ENCODE results near the gene MPHOSPH9.
"Not testable (repeated sequence)": the region's sequence is repeated elsewhere in the genome, so short reads cannot be mapped to it uniquely, and the experiment has no call there.

Gene MPHOSPH9

DNA sequence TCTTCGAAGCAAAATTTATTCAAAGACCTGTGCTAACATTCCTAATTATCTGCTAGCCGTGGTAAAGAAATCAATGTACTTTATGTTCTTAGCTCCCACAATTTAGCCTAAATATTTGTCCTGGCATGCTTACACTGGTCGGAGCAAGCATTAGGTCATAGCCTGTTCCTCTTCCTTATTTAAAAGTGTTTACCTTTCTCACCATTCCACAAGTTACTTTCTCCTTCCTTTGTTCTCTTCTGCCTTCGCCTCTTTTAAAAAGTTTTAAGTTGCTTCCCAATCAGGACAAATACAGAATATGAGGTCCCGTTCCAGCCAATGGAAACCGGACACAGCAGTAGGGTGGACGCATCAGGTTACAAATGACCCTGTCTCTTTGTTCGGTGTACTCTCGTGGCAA is 27.1 kb upstream of the MPHOSPH9 start:
- no peak for DNase-seq (ENCODE audit: low read depth)

DNA sequence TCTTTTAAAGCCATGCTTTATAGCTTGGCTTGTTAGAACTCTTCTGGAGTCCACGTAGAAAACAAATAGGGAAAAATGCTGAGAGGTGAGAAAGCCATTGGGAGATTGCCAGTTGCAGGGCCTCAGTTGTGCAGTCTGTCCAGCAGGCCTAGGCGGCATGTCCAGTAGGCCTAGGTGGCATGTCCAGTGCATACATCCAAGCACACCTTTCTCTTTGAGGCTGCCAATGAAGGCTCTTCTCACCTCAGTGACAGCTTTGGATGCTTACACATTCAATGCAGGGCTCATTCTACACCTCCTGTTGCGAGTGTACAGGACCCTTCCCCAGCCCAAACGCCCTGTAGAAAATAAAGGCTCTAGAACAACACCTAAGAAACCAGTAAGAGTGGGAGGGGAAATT is 25.7 kb upstream of the MPHOSPH9 start:
- DNase-seq (ENCODE audit: low read depth) = no peak

DNA sequence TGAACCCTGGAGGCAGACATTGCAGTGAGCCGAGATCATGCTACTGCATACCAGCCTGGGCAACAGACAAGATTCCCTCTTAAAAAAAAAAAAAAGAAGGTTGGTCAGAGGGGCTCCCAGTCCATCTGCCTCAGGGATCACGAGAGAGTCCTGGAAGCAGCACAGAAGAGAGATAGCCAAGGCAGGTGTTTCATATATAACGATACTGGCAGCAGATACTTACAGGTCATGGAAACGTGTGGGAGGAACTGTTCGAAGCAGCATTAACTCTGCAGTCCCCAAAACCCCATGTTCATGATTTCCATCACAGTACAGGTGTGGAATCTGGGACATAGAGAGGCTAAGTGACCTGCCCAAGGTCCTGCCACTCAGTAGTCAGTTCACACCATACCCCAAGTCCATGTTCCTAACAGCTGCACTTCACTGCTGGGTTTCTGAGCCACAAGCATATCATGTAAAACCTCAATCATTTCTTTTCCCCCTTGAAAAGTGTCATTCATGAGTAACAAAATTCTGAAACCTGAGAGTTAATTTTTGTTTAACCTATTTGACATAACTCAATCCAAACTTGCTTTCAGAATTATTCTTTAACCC is 22.0 kb upstream of the MPHOSPH9 start:
- DNase-seq (ENCODE audit: low read depth) = no peak

DNA sequence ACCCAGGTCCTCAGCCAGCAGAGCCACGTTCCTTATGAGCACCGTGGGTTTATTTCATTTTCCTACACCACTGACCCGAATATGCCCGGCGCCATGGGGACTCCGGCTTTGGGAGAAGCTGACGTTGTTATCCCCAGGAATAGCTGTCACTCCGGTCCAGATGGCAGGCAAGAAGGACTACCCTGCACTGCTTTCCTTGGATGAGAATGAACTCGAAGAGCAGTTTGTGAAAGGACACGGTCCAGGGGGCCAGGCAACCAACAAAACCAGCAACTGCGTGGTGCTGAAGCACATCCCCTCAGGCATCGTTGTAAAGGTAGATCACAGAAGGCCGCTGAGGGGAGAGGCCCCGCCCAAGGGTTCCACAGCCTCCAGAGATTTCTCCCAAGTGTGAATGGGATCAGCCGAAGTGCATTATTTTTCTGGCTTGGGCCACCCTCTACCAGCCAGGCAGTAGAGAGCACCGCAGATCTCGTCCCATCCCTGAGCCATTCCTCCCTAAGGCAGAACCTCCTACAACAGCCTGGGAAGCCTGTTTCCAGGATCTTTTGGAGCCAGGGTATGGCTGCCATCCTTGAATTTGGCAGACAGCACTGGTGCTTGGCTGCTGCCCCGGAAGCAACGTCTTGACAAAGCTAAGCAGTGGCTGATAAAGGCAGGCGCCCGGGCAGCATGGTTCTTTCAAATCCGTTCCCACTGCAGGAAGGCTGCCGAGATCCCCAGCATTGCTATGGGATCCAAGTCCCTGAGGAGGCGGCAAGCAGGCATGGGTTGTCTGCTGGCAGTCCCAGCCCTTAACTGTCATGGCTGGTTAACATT is 20.9 kb upstream of the MPHOSPH9 start:
- no peak for DNase-seq (ENCODE audit: low read depth)

DNA sequence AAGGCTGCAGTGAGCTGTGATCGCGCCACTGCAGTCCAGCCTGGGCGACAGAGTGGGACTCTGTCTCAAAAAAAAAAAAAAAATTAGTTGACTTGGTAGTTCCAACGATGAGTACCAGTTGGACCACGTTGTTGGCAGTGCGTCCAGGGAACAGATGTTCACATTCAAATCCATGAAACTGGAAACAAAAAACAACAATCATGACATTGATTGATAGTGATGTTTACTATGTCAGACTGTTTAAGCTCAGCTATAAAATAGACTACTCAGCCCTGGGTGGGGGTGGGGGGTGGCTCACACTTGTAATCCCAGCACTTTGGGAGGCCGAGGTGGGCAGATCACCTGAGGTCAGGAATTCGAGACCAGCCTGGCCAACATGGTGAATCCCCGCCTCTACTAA is 19.4 kb upstream of the MPHOSPH9 start:
- DNase-seq (ENCODE audit: low read depth) = not testable (repeated sequence)

DNA sequence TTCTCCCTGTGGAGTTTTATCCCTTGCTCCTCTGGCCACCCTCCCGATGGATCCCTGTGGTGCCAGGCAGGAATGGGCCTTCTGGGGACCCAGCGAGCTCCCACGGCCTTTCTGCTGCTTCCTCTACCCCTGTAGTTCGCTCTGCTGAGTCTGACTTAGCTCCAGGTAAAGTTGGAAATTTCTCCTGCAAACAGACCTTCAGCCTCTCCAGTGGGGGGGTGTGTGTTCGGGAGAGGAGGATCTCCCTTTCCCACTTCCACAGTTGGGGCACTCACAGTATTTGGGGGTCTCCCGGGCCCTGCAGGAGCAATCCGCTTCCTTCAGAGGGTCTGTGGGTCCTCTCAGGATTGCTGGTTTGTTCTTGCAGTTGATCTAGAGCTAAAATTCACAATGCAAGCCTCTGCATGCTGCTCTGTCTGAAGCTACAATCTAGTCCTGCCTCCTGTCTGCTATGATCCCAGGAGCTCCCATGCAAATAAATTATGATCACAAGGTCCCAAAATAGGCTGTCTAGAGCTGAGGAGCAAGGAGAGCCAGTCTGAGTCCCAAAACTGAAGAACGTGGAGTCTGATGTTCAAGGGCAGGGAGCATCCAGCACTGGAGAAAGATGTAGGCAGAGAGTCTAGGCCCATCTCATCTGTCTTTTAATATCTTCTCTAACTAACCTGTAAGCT is 18.6 kb upstream of the MPHOSPH9 start:
- no peak for DNase-seq (ENCODE audit: low read depth)

DNA sequence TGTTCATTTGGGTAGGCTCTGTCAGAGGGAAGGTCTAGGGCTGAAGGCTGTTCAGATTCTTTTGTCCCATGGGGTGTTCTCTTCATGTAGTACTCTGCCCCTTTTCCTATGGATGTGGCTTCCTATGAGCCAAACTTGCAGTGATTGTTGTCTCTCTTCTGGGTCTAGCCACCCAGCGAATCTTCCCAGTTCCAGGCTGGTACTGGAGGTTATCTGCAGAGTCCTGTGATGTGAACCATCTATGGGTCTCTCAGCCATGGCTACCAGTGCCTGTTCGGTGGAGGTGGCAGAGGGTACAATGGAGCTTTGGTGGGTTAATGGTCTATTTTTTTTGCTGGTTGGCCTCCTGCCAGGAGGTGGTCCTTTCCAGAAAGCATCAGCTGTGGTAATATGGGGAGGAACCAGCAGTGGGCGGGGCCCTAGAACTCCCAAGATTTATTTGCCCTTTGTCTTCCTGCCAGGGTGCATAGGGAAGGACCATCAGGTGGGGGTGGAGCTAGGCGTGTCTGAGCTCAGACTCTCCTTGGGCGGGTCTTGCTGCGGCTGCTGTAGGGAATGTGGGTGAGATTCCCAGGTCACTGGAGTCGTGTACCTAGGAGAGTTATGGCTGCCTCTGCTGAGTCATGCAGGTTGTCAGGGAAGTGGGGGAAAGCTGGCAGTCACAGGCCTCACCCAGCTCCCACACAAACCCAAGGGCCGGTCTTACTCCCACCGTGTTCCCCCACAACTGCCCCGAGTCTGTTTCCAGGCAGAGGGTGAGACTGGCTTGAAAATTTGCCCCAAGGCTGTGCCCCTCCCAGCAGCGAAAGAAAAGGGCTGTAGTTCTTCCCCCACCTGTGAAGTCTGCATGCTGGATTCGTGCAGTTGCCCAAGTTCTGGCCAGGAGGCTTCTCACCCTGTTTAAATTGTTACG is 17.8 kb upstream of the MPHOSPH9 start:
- no peak for DNase-seq (ENCODE audit: low read depth)

DNA sequence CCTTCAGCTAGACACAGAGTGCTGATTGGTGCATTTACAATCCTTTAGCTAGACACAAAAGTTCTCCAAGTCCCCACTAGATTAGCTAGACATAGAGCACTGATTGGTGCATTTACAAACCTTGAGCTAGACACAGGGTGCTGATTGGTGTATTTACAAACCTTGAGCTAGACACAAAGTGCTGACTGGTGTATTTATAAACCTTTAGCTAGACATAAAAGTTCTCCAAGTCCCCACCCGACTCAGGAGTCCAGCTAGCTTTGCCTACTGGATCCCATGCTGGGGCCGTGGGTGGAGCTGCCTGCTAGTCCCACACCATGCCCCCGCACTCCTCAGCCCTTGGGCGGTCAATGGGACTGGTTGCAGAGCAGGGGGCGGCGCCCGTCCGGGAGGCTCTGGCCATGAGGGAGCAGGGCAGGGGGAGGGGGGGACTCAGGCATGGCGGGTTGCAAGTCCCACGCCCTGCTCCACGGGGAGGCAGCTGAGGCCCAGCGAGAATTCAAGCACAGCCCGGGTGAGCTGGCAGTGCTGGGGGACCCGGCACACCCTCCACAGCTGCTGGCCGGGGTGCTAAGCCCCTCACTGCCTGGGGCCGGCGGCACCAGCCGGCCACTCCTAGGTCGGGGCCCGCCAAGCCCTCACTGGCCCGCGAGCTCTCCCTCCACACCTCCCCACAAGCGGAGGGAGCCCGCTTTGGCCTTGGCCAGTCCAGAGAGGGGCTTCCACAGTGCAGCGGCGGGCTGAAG is 16.2 kb upstream of the MPHOSPH9 start:
- not testable (repeated sequence) for DNase-seq (ENCODE audit: low read depth)

DNA sequence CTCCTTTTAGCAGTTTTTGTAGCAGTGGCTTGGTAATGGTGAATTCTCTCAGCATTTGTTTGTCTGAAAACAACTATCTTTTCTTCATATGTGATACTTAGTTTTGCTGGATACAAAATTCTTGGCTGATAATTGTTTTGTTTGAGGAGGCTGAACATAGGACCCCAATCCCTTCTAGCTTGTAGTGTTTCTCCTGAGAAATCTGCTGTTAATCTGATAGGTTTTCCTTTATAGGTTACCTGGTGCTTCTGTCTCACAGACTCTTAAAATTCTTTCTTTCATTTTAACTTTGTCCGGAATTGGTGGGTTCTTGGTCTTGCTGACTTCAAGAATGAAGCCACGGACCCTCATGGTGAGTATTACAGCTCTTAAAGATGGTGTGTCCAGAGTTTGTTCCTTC is 15.2 kb upstream of the MPHOSPH9 start:
- not testable (repeated sequence) for DNase-seq (ENCODE audit: low read depth)

DNA sequence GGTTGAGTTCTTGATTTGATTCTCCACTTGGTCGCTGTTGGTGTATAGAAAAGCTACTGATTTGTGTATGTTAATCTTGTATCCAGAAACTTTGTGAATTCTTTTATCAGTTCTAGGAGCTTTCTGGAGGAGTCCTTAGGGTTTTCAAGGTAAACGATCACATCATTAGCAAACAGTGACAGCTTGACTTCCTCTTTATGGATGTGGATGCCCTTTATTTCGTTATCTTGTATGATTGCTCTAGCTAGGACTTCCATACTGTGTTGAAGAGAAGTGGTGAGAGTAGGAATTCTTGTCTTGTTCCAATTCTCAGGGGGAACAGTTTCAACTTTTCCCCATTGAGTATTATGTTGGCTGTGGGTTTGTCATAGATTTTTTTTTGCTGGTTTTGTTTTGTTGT is 12.7 kb upstream of the MPHOSPH9 start:
- DNase-seq (ENCODE audit: low read depth) = no peak

DNA sequence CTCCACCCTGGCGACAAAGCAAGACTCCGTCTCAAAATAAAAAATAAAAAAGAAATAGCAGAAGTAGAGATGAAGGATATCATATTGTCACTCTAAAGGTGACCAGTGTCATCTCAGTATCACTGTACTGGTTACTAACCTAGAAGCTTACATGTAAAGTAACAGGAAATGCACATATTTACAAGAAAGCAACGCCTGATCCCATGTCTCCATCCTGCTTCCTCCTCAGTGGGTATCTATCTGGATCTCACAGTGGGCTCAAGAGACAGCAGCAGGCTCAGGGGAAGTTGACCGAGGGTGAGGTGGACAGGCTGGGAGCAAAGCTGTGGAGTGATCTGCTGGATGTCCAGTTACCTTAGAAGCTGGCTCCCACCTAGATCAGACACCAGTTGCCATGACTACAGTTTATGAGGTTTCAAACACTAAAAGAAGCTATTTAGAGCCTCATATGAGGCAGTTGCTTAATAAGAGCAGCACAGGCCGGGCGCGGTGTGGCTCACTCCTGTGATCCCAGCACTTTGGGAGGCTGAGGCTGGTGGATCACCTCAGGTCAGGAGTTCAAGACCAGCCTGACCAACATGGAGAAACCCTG is 10.8 kb upstream of the MPHOSPH9 start:
- DNase-seq (ENCODE audit: low read depth) = no peak

DNA sequence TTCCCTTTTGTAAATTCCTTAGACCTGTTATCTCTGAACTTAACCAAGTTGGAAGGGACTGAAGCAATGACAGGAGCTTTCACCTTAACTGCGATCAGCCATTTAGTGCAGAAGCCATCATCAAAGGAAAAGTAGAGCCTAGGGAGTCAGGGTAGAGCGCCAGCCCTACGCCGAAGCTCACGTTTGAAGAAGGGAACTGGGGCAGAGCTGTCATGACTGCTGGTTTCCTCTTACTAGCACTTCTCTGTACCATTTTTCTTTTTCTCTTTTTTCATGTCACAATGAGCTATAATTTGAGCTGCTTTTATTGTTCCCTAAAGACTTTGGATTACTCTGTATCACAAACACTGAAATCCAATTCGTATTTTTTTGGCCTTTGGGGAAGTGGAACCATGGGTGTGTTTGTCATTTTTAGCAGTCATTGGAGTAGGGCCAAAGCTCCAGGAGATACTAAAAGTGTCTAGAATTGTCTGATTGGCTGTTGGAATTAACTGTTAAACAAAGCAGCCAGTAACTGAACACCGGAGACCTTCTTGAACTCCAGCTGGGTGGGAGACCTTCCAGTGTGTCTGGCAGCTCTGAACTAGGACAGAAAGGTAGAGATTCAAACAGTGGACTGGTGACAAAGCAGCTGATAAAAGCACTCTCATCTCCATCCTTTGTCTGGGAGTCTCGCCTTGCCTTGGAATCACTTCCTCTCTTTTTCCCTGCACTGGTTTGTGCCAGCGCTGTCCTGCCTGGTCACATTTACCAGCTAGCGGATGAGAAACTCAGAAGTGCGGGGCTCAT is 9.4 kb upstream of the MPHOSPH9 start:
- no peak for DNase-seq (ENCODE audit: low read depth)

DNA sequence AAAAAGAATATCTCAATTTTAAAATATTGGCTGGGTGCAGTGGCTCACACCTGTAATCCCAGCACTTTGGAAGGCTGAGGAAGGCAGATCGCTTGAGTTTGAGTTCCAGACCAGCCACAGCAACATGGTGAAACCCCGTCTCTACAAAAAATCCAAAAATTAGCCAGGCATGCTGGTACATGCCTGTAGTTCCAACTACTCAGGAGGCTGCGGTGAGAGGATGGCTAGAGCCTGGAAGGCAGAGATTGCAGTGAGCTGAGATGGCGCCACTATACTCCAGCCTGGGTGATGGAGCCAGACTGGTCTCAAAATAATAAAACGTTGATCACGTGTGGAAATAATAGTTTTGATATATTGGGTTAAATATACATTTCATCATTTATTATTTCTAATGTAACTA is 6.0 kb upstream of the MPHOSPH9 start:
- no peak for DNase-seq (ENCODE audit: low read depth)

DNA sequence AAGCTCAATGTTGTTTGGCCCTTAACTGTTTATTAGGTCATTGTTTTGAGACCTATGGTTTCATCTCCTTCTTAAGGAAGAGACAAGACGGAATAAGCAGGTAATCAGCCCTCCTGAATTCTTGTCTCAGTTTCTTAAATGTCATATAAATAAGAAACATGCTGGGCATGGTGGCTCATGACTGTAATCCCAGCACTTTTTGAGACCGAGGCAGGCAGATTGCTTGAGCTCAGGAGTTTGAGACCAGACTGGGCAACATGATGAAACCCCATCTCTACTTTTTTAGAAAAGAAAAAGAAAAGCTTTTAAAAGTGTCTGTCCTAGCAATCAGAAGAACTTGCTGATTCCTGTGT is 5.4 kb upstream of the MPHOSPH9 start:
- no peak for DNase-seq (ENCODE audit: low read depth)

DNA sequence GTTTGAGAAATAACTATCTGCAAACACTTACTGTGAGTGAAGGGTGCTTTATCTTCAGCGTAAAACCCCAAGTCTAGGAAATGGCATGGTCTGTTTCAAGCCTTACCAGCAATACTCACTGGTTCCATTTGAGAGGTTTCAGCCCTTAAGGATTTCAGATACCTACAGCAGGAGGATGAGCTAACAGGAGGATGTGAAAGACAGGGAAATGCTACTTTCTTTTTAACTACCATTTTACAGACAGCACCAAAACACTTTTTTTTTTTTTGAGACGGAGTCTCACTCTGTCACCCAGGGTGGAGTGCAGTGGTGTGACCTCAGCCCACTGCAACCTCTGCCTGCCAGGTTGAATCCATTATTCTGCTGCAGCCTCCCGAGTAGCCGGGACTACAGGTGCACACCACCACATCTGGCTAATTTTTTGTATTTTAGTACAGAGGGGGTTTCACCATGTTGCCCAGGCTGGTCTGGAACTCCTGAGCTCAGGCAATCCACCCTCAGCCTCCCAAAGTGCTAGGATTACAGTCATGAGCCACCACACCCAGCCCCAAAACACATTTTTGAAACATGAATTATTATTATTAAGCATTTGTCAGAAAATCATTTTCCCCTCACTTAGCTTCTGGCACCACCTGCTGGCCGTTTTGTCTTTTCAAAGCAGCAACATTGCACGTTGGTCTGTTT is 4.8 kb upstream of the MPHOSPH9 start:
- DNase-seq (ENCODE audit: low read depth) = peak; percentile 73

DNA sequence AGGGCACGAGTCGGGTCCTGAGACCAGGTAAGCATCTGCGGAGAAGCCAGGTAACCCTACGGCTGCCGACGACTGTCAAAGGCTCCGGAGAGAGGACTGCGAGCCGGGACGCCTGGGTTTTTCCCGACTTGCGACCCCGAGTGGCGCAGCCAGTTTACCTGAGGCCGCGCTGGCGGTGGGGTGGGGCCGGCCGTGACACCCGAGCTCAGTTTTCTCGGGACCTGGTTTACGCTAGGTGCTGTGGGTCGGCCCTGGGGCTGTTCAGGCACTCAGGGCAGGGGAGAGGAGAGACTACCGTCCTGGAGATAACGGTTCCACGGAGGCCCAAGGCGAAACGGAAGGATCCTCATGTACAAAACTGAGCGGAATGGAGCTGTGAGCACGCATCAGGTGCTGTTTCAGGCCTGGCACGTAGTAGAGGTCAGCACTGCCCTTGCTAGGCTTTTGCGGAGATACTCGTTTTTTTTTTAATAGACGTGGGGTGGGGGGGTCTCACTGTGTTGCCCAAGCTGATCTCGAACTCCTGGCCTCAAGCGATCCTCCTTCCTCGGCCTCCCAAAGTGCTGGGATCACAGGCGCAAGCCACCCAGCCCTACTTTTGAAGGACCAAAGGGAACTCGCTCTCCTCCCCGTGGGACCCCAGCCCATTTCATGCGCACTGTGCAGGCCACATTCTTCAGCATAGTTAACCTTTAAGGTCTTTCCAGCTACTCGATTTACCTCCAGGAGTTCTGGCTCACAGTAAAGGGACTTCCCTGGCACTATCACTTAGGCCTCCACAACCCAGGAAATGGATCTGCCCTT is 766 bp upstream of the MPHOSPH9 start:
- DNase-seq (ENCODE audit: low read depth) = no peak

DNA sequence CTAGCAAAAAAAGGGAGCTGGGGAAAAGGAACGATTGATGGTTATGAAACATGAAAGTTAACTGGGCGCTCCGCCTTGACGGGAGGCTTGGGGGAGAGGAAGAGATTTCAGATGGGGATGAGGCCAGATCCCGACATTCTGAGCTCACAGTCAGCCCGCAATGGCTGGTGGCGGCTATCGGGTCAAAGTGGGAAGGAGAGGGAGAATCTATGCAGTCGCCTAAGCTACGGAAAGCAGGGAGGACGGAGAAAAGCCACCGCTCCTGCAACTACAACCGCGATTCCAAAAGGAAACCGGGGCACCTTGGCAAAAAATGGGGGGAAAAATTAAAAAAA is 502 bp downstream of the MPHOSPH9 start:
- DNase-seq (ENCODE audit: low read depth) = no peak

DNA sequence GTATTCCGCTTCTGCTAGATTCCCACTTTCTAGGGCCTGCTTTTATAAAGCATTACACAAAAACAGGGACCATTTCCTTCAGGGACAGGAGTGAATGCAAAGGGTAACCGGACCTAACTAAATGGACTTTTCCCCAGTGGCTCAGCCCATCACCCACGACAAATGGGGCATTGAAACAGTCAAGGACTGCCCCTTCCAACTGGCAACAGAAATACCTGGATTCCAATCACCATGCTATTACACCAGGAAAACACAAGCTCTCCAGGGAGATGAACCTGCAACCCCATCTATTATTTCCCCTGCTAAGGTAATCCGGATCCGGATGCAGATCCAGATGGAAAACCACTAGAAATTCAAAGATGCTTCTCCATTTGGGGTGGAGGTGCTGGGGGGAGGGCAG is 1.0 kb downstream of the MPHOSPH9 start:
- no peak for DNase-seq (ENCODE audit: low read depth)

DNA sequence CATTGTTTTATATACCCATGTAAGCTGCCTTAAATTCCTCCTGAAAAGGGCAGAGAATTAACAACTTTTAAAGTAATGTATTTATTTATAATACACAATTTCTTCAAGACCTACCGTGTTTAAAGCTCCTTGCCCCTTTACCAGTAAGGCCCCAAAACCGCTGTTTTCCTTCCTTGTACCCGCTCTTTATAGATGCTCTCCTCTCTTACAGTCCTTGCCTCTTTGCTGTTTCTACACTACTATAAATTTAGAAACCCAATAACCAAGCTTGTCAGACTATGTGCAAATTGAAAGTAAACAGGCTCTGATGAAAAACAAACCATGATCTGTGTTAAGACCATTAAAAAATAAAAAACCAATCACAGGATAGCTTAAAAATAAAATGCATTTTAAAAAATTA is 3.9 kb downstream of the MPHOSPH9 start:
- DNase-seq (ENCODE audit: low read depth) = no peak
